ENCODE data around the gene NUTM2B. TPM values are rescaled to one million over a fixed set of nuclear protein-coding genes. Genes with fewer than 3 reads are reported as not detected.
"Not testable (repeated sequence)": the region's sequence is repeated elsewhere in the genome, so short reads cannot be mapped to it uniquely, and the experiment has no call there.

Gene NUTM2B
- polyA plus RNA-seq, 1 donor, result 1.3 TPM

- WGBS (ENCODE audit: insufficient coverage, low lambda C conversion rate), result no CpG with 5 or more reads among the region's 6 CpGs
- DNase-seq; H3K27ac ChIP-seq (ENCODE audit: low read length); H3K4me3 ChIP-seq (ENCODE audit: low read length); H3K9me3 ChIP-seq (ENCODE audit: control insufficient read depth, low read depth, low read length); H3K4me1 ChIP-seq (ENCODE audit: control insufficient read depth, insufficient read depth, low read length); H3K36me3 ChIP-seq (ENCODE audit: control insufficient read depth, insufficient read depth, low read length); H3K27me3 ChIP-seq (ENCODE audit: control insufficient read depth, insufficient read depth, low read length): not testable (repeated sequence)
Measured at GRCh38 chr10:79687406-79688150, 15.4 kb upstream of the NUTM2B start.

GRCh38 chr10:79688798-79689197, 14.2 kb upstream of the NUTM2B start:
- H3K4me1 ChIP-seq (ENCODE audit: control insufficient read depth, insufficient read depth, low read length); H3K9me3 ChIP-seq (ENCODE audit: control insufficient read depth, low read depth, low read length): not testable (repeated sequence)
- 100% methylated on average over 1 of the region's 4 CpGs for WGBS (ENCODE audit: insufficient coverage, low lambda C conversion rate)

GRCh38 chr10:79696596-79696995, 6.4 kb upstream of the NUTM2B start:
- not testable (repeated sequence) for DNase-seq; H3K4me3 ChIP-seq (ENCODE audit: low read length); H3K4me1 ChIP-seq (ENCODE audit: control insufficient read depth, insufficient read depth, low read length); H3K9me3 ChIP-seq (ENCODE audit: control insufficient read depth, low read depth, low read length); H3K27ac ChIP-seq (ENCODE audit: low read length); H3K27me3 ChIP-seq (ENCODE audit: control insufficient read depth, insufficient read depth, low read length); H3K36me3 ChIP-seq (ENCODE audit: control insufficient read depth, insufficient read depth, low read length)
- WGBS (ENCODE audit: insufficient coverage, low lambda C conversion rate), result no CpG with 5 or more reads among the region's 6 CpGs

More at GRCh38 chr10:79688798-79689197, 14.2 kb upstream of the NUTM2B start:
- not testable (repeated sequence) for H3K4me3 ChIP-seq (ENCODE audit: low read length); H3K36me3 ChIP-seq (ENCODE audit: control insufficient read depth, insufficient read depth, low read length); H3K27me3 ChIP-seq (ENCODE audit: control insufficient read depth, insufficient read depth, low read length); H3K27ac ChIP-seq (ENCODE audit: low read length); DNase-seq

- not testable (repeated sequence) for H3K36me3 ChIP-seq (ENCODE audit: control insufficient read depth, insufficient read depth, low read length); H3K4me3 ChIP-seq (ENCODE audit: low read length); DNase-seq; H3K4me1 ChIP-seq (ENCODE audit: control insufficient read depth, insufficient read depth, low read length); H3K27ac ChIP-seq (ENCODE audit: low read length); H3K9me3 ChIP-seq (ENCODE audit: control insufficient read depth, low read depth, low read length); H3K27me3 ChIP-seq (ENCODE audit: control insufficient read depth, insufficient read depth, low read length)
- WGBS (ENCODE audit: insufficient coverage, low lambda C conversion rate), result no CpG with 5 or more reads among the region's 5 CpGs
Measured at GRCh38 chr10:79697141-79697540, 5.9 kb upstream of the NUTM2B start.

GRCh38 chr10:79700381-79700944, 2.6 kb upstream of the NUTM2B start:
- WGBS (ENCODE audit: insufficient coverage, low lambda C conversion rate), result no CpG with 5 or more reads among the region's 37 CpGs
- not testable (repeated sequence) for H3K9me3 ChIP-seq (ENCODE audit: control insufficient read depth, low read depth, low read length); H3K27me3 ChIP-seq (ENCODE audit: control insufficient read depth, insufficient read depth, low read length); H3K4me1 ChIP-seq (ENCODE audit: control insufficient read depth, insufficient read depth, low read length); H3K27ac ChIP-seq (ENCODE audit: low read length); H3K4me3 ChIP-seq (ENCODE audit: low read length); H3K36me3 ChIP-seq (ENCODE audit: control insufficient read depth, insufficient read depth, low read length); DNase-seq

GRCh38 chr10:79707017-79707416, 4.0 kb downstream of the NUTM2B start:
- not testable (repeated sequence) for H3K27me3 ChIP-seq (ENCODE audit: control insufficient read depth, insufficient read depth, low read length); DNase-seq; H3K4me3 ChIP-seq (ENCODE audit: low read length); H3K4me1 ChIP-seq (ENCODE audit: control insufficient read depth, insufficient read depth, low read length); H3K36me3 ChIP-seq (ENCODE audit: control insufficient read depth, insufficient read depth, low read length); H3K9me3 ChIP-seq (ENCODE audit: control insufficient read depth, low read depth, low read length); H3K27ac ChIP-seq (ENCODE audit: low read length)
- WGBS (ENCODE audit: insufficient coverage, low lambda C conversion rate), result no CpG with 5 or more reads among the region's 8 CpGs

GRCh38 chr10:79714976-79715375, 11.9 kb downstream of the NUTM2B start:
- not testable (repeated sequence) for H3K27me3 ChIP-seq (ENCODE audit: control insufficient read depth, insufficient read depth, low read length); DNase-seq; H3K27ac ChIP-seq (ENCODE audit: low read length); H3K36me3 ChIP-seq (ENCODE audit: control insufficient read depth, insufficient read depth, low read length); H3K9me3 ChIP-seq (ENCODE audit: control insufficient read depth, low read depth, low read length); H3K4me1 ChIP-seq (ENCODE audit: control insufficient read depth, insufficient read depth, low read length); H3K4me3 ChIP-seq (ENCODE audit: low read length)
- WGBS (ENCODE audit: insufficient coverage, low lambda C conversion rate), result no CpG with 5 or more reads among the region's 3 CpGs

GRCh38 chr10:79716917-79717579, 14.0 kb downstream of the NUTM2B start:
- H3K9me3 ChIP-seq (ENCODE audit: control insufficient read depth, low read depth, low read length); H3K27ac ChIP-seq (ENCODE audit: low read length); H3K36me3 ChIP-seq (ENCODE audit: control insufficient read depth, insufficient read depth, low read length); H3K4me3 ChIP-seq (ENCODE audit: low read length); DNase-seq; H3K27me3 ChIP-seq (ENCODE audit: control insufficient read depth, insufficient read depth, low read length); H3K4me1 ChIP-seq (ENCODE audit: control insufficient read depth, insufficient read depth, low read length): not testable (repeated sequence)
- WGBS (ENCODE audit: insufficient coverage, low lambda C conversion rate), result no CpG with 5 or more reads among the region's 4 CpGs

GRCh38 chr10:79720000-79720399, 17.0 kb downstream of the NUTM2B start:
- not testable (repeated sequence) for H3K27me3 ChIP-seq (ENCODE audit: control insufficient read depth, insufficient read depth, low read length); DNase-seq; H3K4me1 ChIP-seq (ENCODE audit: control insufficient read depth, insufficient read depth, low read length); H3K36me3 ChIP-seq (ENCODE audit: control insufficient read depth, insufficient read depth, low read length); H3K4me3 ChIP-seq (ENCODE audit: low read length); H3K27ac ChIP-seq (ENCODE audit: low read length); H3K9me3 ChIP-seq (ENCODE audit: control insufficient read depth, low read depth, low read length)
- no CpG with 5 or more reads among the region's 4 CpGs for WGBS (ENCODE audit: insufficient coverage, low lambda C conversion rate)

GRCh38 chr10:79726620-79727019, 23.6 kb downstream of the NUTM2B start:
- H3K9me3 ChIP-seq (ENCODE audit: control insufficient read depth, low read depth, low read length); H3K27ac ChIP-seq (ENCODE audit: low read length); H3K36me3 ChIP-seq (ENCODE audit: control insufficient read depth, insufficient read depth, low read length); DNase-seq; H3K27me3 ChIP-seq (ENCODE audit: control insufficient read depth, insufficient read depth, low read length); H3K4me3 ChIP-seq (ENCODE audit: low read length); H3K4me1 ChIP-seq (ENCODE audit: control insufficient read depth, insufficient read depth, low read length): not testable (repeated sequence)
- no CpG with 5 or more reads among the region's 1 CpG for WGBS (ENCODE audit: insufficient coverage, low lambda C conversion rate)
